ENCODE measurements around the gene SFTA2. TPM values are rescaled to one million over a fixed set of nuclear protein-coding genes. Genes with fewer than 3 reads are reported as not detected.

SFTA2 gene
- total RNA-seq, 1 experiment from 2014 or later, result not detected

DNA sequence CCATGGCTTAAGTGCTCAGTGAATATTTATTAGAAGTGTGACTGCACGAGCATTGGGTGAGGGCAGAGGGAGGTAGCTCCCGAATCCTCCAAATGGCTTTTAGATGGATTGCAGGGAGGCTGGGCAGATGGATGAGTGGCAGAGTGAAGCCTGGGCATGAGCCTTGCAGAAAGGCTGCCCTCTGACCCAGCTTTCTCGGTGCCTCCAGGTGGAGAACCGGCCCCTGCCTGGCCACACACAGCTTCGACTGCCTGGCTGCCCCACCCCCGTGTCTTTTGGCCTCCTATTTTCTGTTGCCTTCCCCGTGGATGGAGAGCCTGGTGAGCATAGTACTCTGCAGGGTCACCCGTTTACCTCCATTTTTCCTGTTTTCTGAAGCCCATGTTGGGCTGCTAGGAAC, 14.5 kb downstream of the SFTA2 start:
- ChIA-PET RAD21 (ENCODE audit: low non-redundant PET in 1 of 2, low total read pairs in 2 of 2, uncharacterized antibody in 2 of 2, unreplicated experiment in 2 of 2) (no interaction called here), CTCF (interaction anchor here (1.1 to 5.0 kb wide), 3 partner anchors 152 to 170 kb away, joined by 4 to 66 read pairs (median 44); no protein-coding TSS in a partner anchor), POLR2A (interaction anchor here (0.6 kb wide), 1 partner anchor 169 kb away, joined by 4 read pairs; no protein-coding TSS in a partner anchor)
- H4K20me1 ChIP-seq (ENCODE audit: insufficient read depth), result no peaks in the 10 kb centered on the region
- ATAC-seq (no peak), DNase-seq (ENCODE audit: low read depth, low spot score) (no peak)
- no peak overlapping the region for H3K9ac ChIP-seq (ENCODE audit: low read length)
- no peak overlapping the region for H3K4me3 ChIP-seq (replicated peaks in 1 of 2; ENCODE audit: low read depth in 1 of 2, low read length in 2 of 2)
- H3K4me2 ChIP-seq (ENCODE audit: low read length), result no peak overlapping the region
- peaks cover 9 to 36% of the 10 kb centered on the region in 2 experiments; a peak in 3 of 4 replicates for H3K4me1 ChIP-seq (ENCODE audit: control insufficient read depth in 1 of 2, insufficient read depth in 2 of 2, low read length in 2 of 2)
- TF ChIP-seq POLR2AphosphoS5 (IDR thresholded peaks at IDR 0.05; ENCODE audit: low read depth, low read length) (no peak), EGR1 (IDR thresholded peaks at IDR 0.05; ENCODE audit: low read depth) (no peak), FOSL1 (IDR thresholded peaks at IDR 0.05; ENCODE audit: low read depth) (no peak), CEBPB (IDR thresholded peaks at IDR 0.05; ENCODE audit: low read depth) (no peak), EZH2phosphoT487 (IDR thresholded peaks at IDR 0.05; ENCODE audit: borderline replicate concordance) (no peak), SRF (IDR thresholded peaks at IDR 0.05; ENCODE audit: low read depth) (no peak), ZFX (IDR thresholded peaks at IDR 0.05) (no peak), POLR2A (IDR thresholded peaks at IDR 0.05; ENCODE audit: borderline replicate concordance, extremely low read depth, insufficient read depth, insufficient read length) (no peak), ELF1 (IDR thresholded peaks at IDR 0.05; ENCODE audit: borderline replicate concordance, low read depth) (no peak), RAD21 (IDR thresholded peaks at IDR 0.05; ENCODE audit: low read depth) (no peak)
- TF ChIP-seq, protein P1, sequence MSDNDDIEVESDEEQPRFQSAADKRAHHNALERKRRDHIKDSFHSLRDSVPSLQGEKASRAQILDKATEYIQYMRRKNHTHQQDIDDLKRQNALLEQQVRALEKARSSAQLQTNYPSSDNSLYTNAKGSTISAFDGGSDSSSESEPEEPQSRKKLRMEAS (IDR thresholded peaks at IDR 0.05), result no peak
- H3K27me3 ChIP-seq (ENCODE audit: insufficient read depth, low read length), result no peaks in the 10 kb centered on the region
- H3K36me3 ChIP-seq (ENCODE audit: control insufficient read depth in 1 of 2, insufficient read depth in 2 of 2, low read length in 2 of 2), result peaks cover 12 to 22% of the 10 kb centered on the region in 2 experiments; a peak in 3 of 4 replicates
- BruUV-seq (replicated peaks), result no TSS peak
- intact Hi-C loops (cut with micrococcal nuclease), result no loop called here
- no peak overlapping the region for H2AFZ ChIP-seq (ENCODE audit: low read depth, low read length, poor library complexity, severe bottlenecking)
- H3K9me2 ChIP-seq (ENCODE audit: insufficient read depth), result no peaks in the 10 kb centered on the region
- H3K9me3 ChIP-seq (ENCODE audit: control insufficient read depth in 1 of 2, insufficient read depth in 1 of 2, low read depth in 1 of 2, low read length in 2 of 2), result no peaks in the 10 kb centered on the region
- H3K79me2 ChIP-seq (ENCODE audit: insufficient read depth, low read length), result no peaks in the 10 kb centered on the region; the same call in 1 of the 2 replicates
- no peak overlapping the region for H3K27ac ChIP-seq (ENCODE audit: low read depth, low read length)

DNA sequence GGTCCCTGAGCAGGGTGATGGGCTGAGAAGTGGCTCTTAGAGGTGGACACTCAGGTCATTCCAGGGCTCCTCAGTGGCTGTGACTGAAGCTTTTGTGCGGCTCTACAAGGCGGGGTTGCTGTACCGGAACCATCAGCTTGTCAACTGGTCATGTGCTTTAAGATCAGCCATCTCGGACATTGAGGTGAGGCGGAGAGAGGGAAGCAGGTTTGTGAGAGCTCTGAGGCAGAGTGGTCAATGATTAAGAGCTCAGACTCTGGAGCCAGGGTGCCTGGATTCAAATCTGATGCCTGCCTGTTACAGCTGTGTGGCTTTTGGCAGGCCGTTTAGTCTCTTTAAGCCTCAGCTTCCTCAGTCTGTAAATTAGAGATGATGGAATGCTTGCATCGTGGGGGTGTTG, 14.9 kb downstream of the SFTA2 start:
- Histone ChIP-seq H3K36me3 (ENCODE audit: control insufficient read depth in 1 of 2, insufficient read depth in 2 of 2, low read length in 2 of 2) (peaks cover 12 to 27% of the 10 kb centered on the region in 2 experiments; a peak in 3 of 4 replicates), H3K27ac (ENCODE audit: low read depth, low read length) (no peak overlapping the region), H2AFZ (ENCODE audit: low read depth, low read length, poor library complexity, severe bottlenecking) (no peak overlapping the region), H3K9me2 (ENCODE audit: insufficient read depth) (no peaks in the 10 kb centered on the region), H4K20me1 (ENCODE audit: insufficient read depth) (no peaks in the 10 kb centered on the region), H3K27me3 (ENCODE audit: insufficient read depth, low read length) (no peaks in the 10 kb centered on the region), H3K9ac (ENCODE audit: low read length) (no peak overlapping the region), H3K9me3 (ENCODE audit: control insufficient read depth in 1 of 2, insufficient read depth in 1 of 2, low read depth in 1 of 2, low read length in 2 of 2) (no peaks in the 10 kb centered on the region), H3K4me2 (ENCODE audit: low read length) (no peak overlapping the region), H3K4me3 (replicated peaks in 1 of 2; ENCODE audit: low read depth in 1 of 2, low read length in 2 of 2) (no peak overlapping the region), H3K79me2 (ENCODE audit: insufficient read depth, low read length) (no peaks in the 10 kb centered on the region; the same call in 1 of the 2 replicates), H3K4me1 (ENCODE audit: control insufficient read depth in 1 of 2, insufficient read depth in 2 of 2, low read length in 2 of 2) (peaks cover 9 to 32% of the 10 kb centered on the region in 2 experiments; a peak in 3 of 4 replicates)
- intact Hi-C loops (cut with micrococcal nuclease), result no loop called here
- BruUV-seq (replicated peaks), result no TSS peak
- CTCF ChIA-PET, result interaction anchor here (1.1 to 5.0 kb wide), 3 partner anchors 153 to 170 kb away, joined by 4 to 66 read pairs (median 44); no protein-coding TSS in a partner anchor
- DNase-seq (ENCODE audit: low read depth, low spot score) (no peak), ATAC-seq (no peak)
- RAD21 ChIA-PET (ENCODE audit: low non-redundant PET in 1 of 2, low total read pairs in 2 of 2, uncharacterized antibody in 2 of 2, unreplicated experiment in 2 of 2), result no interaction called here
- POLR2A ChIA-PET, result interaction anchor here (0.6 kb wide), 1 partner anchor 168 kb away, joined by 4 read pairs; no protein-coding TSS in a partner anchor
- TF ChIP-seq FOSL1 (IDR thresholded peaks at IDR 0.05; ENCODE audit: low read depth), result no peak
- TF ChIP-seq POLR2AphosphoS5 (IDR thresholded peaks at IDR 0.05; ENCODE audit: low read depth, low read length), result no peak
- no peak for TF ChIP-seq SIN3A (IDR thresholded peaks at IDR 0.05; ENCODE audit: low read depth)
- no peak for TF ChIP-seq ATF3 (IDR thresholded peaks at IDR 0.05)
- TF ChIP-seq, protein P1 (IDR thresholded peaks at IDR 0.05), result no peak
- TF ChIP-seq, protein P2, sequence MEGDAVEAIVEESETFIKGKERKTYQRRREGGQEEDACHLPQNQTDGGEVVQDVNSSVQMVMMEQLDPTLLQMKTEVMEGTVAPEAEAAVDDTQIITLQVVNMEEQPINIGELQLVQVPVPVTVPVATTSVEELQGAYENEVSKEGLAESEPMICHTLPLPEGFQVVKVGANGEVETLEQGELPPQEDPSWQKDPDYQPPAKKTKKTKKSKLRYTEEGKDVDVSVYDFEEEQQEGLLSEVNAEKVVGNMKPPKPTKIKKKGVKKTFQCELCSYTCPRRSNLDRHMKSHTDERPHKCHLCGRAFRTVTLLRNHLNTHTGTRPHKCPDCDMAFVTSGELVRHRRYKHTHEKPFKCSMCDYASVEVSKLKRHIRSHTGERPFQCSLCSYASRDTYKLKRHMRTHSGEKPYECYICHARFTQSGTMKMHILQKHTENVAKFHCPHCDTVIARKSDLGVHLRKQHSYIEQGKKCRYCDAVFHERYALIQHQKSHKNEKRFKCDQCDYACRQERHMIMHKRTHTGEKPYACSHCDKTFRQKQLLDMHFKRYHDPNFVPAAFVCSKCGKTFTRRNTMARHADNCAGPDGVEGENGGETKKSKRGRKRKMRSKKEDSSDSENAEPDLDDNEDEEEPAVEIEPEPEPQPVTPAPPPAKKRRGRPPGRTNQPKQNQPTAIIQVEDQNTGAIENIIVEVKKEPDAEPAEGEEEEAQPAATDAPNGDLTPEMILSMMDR (IDR thresholded peaks at IDR 0.05 in 2 of 3, conservative IDR thresholded peaks at IDR 0.05 in 1 of 3; ENCODE audit: borderline replicate concordance in 1 of 3, insufficient read depth in 1 of 3, low read depth in 2 of 3, low read length in 2 of 3), result no peak
- no peak for TF ChIP-seq YY1 (IDR thresholded peaks at IDR 0.05; ENCODE audit: extremely low read depth, insufficient replicate concordance, low read depth, low read length)
